ENCODE results near the gene ABCC3. TPM values are rescaled to one million over a fixed set of nuclear protein-coding genes. Genes with fewer than 3 reads are reported as not detected.

Gene ABCC3
- total RNA-seq, 1 experiment from 2014 or later, result 0.56 TPM

- Histone ChIP-seq H3K4me1 (ENCODE audit: insufficient read depth, low read length, poor library complexity, severe bottlenecking) (peaks cover 9% of the 10 kb centered on the region), H3K9me3 (ENCODE audit: low read depth, low read length, poor library complexity, severe bottlenecking) (no peaks in the 10 kb centered on the region), H3K27me3 (replicated peaks; ENCODE audit: insufficient read depth, low read depth, low read length, poor library complexity) (no peaks in the 10 kb centered on the region), H3K27ac (ENCODE audit: low read depth, low read length, poor library complexity, severe bottlenecking) (no peak overlapping the region), H3K36me3 (ENCODE audit: insufficient read depth, low read length, poor library complexity, severe bottlenecking) (no peaks in the 10 kb centered on the region), H3K4me3 (ENCODE audit: low read depth, low read length, poor library complexity, severe bottlenecking) (no peak overlapping the region)
- no peak for DNase-seq (ENCODE audit: low spot score)
- CTCF ChIA-PET, result no interaction called here
- TF ChIP-seq EZH2 (IDR thresholded peaks at IDR 0.05; ENCODE audit: borderline replicate concordance, low read depth, low read length, poor library complexity, severe bottlenecking) (no peak), CTCF (conservative IDR thresholded peaks at IDR 0.05; ENCODE audit: low read depth, low read length) (no peak)
- no TSS peak for BruUV-seq (replicated peaks)
- intact Hi-C loops (cut with micrococcal nuclease; ENCODE audit: unreplicated experiment), result no loop called here
- POLR2A ChIA-PET (ENCODE audit: low non-redundant PET), result interaction anchor here (0.6 kb wide), 1 partner anchor 79 kb away, joined by 3 read pairs; no protein-coding TSS in a partner anchor
These were observed 25.6 kb downstream of the ABCC3 start for GRCh38 chr17:50660042-50660886.

DNA sequence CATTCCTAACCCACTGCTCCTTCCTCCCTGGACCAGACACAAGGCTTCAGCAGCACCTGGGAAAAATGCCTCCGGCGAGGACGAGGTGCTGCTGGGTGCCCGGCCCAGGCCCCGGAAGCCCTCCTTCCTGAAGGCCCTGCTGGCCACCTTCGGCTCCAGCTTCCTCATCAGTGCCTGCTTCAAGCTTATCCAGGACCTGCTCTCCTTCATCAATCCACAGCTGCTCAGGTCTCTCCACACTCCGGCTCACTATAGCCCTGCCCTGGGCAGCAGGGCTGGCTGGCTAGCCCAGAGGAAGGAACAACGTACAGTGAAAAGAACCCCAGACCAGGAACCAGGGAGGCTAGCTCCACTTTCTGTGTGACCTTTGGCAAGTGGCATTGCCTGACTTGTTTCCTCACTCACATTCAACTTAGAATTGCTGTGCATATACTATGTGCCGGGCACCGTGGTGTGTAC, 26.2 kb downstream of the ABCC3 start:
- H3K27me3 ChIP-seq (replicated peaks; ENCODE audit: insufficient read depth, low read depth, low read length, poor library complexity), result no peaks in the 10 kb centered on the region
- ChIA-PET CTCF (no interaction called here), POLR2A (ENCODE audit: low non-redundant PET) (no interaction called here)
- H3K36me3 ChIP-seq (ENCODE audit: insufficient read depth, low read length, poor library complexity, severe bottlenecking), result no peaks in the 10 kb centered on the region
- TF ChIP-seq CTCF (conservative IDR thresholded peaks at IDR 0.05; ENCODE audit: low read depth, low read length), result no peak
- no peak for TF ChIP-seq EZH2 (IDR thresholded peaks at IDR 0.05; ENCODE audit: borderline replicate concordance, low read depth, low read length, poor library complexity, severe bottlenecking)
- no peak overlapping the region for H3K4me3 ChIP-seq (ENCODE audit: low read depth, low read length, poor library complexity, severe bottlenecking)
- H3K4me1 ChIP-seq (ENCODE audit: insufficient read depth, low read length, poor library complexity, severe bottlenecking), result peaks cover 9% of the 10 kb centered on the region
- no peak for DNase-seq (ENCODE audit: low spot score)
- no peak overlapping the region for H3K27ac ChIP-seq (ENCODE audit: low read depth, low read length, poor library complexity, severe bottlenecking)
- H3K9me3 ChIP-seq (ENCODE audit: low read depth, low read length, poor library complexity, severe bottlenecking), result no peaks in the 10 kb centered on the region
- intact Hi-C loops (cut with micrococcal nuclease; ENCODE audit: unreplicated experiment), result no loop called here
- BruUV-seq (replicated peaks), result no TSS peak

DNA sequence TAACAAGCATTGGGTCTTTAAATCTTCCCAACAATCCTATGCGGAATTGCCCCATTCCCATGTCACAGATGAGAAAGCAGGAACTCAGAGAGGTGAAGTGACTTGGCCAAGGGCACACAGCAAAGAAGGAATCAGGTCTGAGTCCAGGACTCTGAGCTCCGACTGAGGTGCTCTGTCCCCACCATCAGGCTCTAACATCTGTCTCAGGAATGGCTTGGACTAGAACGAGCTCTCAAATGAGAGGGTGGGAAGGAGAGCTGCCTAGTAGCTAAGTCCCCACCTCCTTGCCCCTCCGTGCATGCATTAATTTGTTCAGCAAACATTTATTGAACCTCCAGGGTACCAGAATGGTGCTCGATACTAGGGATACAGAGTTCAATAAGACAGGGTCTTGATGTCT, 26.7 kb downstream of the ABCC3 start:
- H3K27ac ChIP-seq (ENCODE audit: low read depth, low read length, poor library complexity, severe bottlenecking), result no peak overlapping the region
- no peak for DNase-seq (ENCODE audit: low spot score)
- H3K4me3 ChIP-seq (ENCODE audit: low read depth, low read length, poor library complexity, severe bottlenecking), result no peak overlapping the region
- H3K27me3 ChIP-seq (replicated peaks; ENCODE audit: insufficient read depth, low read depth, low read length, poor library complexity), result no peaks in the 10 kb centered on the region
- H3K9me3 ChIP-seq (ENCODE audit: low read depth, low read length, poor library complexity, severe bottlenecking), result no peaks in the 10 kb centered on the region
- ChIA-PET POLR2A (ENCODE audit: low non-redundant PET) (no interaction called here), CTCF (no interaction called here)
- BruUV-seq (replicated peaks), result no TSS peak
- no peaks in the 10 kb centered on the region for H3K36me3 ChIP-seq (ENCODE audit: insufficient read depth, low read length, poor library complexity, severe bottlenecking)
- intact Hi-C loops (cut with micrococcal nuclease; ENCODE audit: unreplicated experiment), result no loop called here
- peaks cover 9% of the 10 kb centered on the region for H3K4me1 ChIP-seq (ENCODE audit: insufficient read depth, low read length, poor library complexity, severe bottlenecking)
- TF ChIP-seq EZH2 (IDR thresholded peaks at IDR 0.05; ENCODE audit: borderline replicate concordance, low read depth, low read length, poor library complexity, severe bottlenecking) (no peak), CTCF (conservative IDR thresholded peaks at IDR 0.05; ENCODE audit: low read depth, low read length) (no peak)

All from A673 (cell line).